HG03521 (cell line): ENCODE measurements around the gene NRIP1.

ENCODE experiments used
- ATAC-seq: cut with Tn5 transposase; IDR thresholded peaks from one replicate; pipeline ENCODE4 v1.9.1; 2021; ENCODE audit warnings: mild to moderate bottlenecking, moderate library complexity; ENCODE audit not compliant: unreplicated experiment

The NRIP1 gene

GRCh38 chr21:14923468-14923867 lies 141.3 kb downstream of the NRIP1 start:
- ATAC-seq = no peak

- no peak for ATAC-seq
Measured at GRCh38 chr21:14922980-14923379, 141.8 kb downstream of the NRIP1 start.

- no peak for ATAC-seq
Measured at GRCh38 chr21:14918527-14918926, 146.3 kb downstream of the NRIP1 start.

GRCh38 chr21:14917762-14918161 lies 147.0 kb downstream of the NRIP1 start:
- no peak for ATAC-seq

DNA sequence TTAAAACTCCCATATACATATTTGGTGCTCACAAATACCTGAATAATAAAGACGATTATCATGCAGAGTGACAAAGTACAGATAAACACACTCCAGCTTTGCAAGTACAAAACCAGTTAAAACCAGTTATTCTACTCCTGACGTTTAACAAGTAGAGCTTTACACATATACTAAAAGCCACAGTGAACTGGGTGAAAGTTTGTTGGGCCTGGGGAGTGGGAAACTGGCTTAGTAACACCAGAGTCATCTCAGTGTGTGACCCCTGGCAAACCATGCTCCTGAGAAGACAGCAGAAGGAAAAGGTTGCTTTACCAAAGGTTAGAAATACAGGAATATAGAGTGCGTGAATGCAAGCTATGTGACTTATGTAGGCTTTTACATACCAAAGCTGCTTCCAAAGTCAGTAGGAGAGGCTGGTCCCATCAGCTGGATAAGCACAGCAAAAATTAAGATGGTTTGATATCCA lies 148.1 kb downstream of the NRIP1 start:
- no peak for ATAC-seq

DNA sequence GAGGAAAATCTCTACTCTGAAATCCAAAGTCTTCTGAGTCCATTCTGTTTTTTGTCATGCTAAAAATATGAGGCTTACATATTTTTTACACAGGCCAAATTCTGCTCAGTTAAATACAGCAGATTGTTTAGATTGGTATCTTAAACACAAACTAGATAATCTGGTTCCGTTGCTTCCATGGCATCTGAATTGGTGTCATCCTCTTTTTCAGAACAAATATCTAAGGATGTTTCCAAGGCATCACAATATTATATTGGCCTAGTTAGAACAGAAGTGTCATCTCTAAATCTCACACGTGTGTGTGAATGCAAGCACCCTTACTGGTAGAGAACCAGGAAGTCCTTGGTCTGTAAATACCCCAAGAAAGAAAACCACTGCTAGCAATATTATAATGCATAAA lies 151.2 kb downstream of the NRIP1 start:
- ATAC-seq = no peak

- ATAC-seq = no peak
Measured at GRCh38 chr21:14911351-14911750, 153.4 kb downstream of the NRIP1 start.
